Mucosa of descending colon (tissue), 3 donors: ENCODE data around the gene ERF. TPM values are rescaled to one million over a fixed set of nuclear protein-coding genes. Genes with fewer than 3 reads are reported as not detected.

Source experiments
- ATAC-seq: fragments of 200-7000 bp; cut with Tn5 transposase; one replicate; pipeline ENCODE4 v1.9.1; 2020; ENCODE audit warnings: mild to moderate bottlenecking, moderate library complexity
- DNase-seq, 3 donors: peaks; one replicate each; pipeline ENCODE4 v3.0.0-alpha.2; 2020
- H3K36me3 ChIP-seq: fragments of 200-600 bp; one replicate; pipeline ENCODE4 v1.8.0; 2021; ENCODE audit warnings: low read depth, mild to moderate bottlenecking
- H3K4me1 ChIP-seq: fragments of 200-600 bp; one replicate; pipeline ENCODE4 v1.8.0; 2021; ENCODE audit warnings: low read depth, mild to moderate bottlenecking
- H3K4me3 ChIP-seq: fragments of 200-600 bp; one replicate; pipeline ENCODE4 v1.8.0; 2021; ENCODE audit warnings: mild to moderate bottlenecking
- H3K9me3 ChIP-seq: fragments of 200-600 bp; one replicate; pipeline ENCODE4 v1.8.0; 2021; ENCODE audit warnings: mild to moderate bottlenecking
- CTCF ChIP-seq: fragments of 200-600 bp; IDR thresholded peaks from one replicate; pipeline ENCODE4 v1.8.0; 2022; ENCODE audit warnings: antibody characterized with exemption, mild to moderate bottlenecking
- intact Hi-C, 2 donors: fragments of 100-400 bp; cut with DNase I in 1 of 2; cut with micrococcal nuclease in 1 of 2; formaldehyde crosslinking; loops; one replicate each; pipeline versions ENCODE4 v1.11.0 to v1.11.1; 2022; cut with DNase I, micrococcal nuclease
- total RNA-seq, 3 donors: library from RNA; stranded (reverse); fragmentation: NEBNext Ultra II Directional in 2 of 3; extraction: Animal tissue kit (Norgen Biotek cat#: 25700) in 2 of 3; gene quantifications; one replicate each; pipeline versions ENCODE4 v1.2.1 to v1.2.4, GENCODE V29; 2021 to 2023
- donor health status: DM: no; HTN: no; CAD: no; lungs with moderate emphysema.
- donor health status: DM: no; HTN: no; CAD: no.
- donor health status: DM: no; HTN: yes; CAD: no.

Gene ERF
- total RNA-seq, 3 donors from 2014 or later: 35.7 to 75.2 (median 42.0) TPM

DNA sequence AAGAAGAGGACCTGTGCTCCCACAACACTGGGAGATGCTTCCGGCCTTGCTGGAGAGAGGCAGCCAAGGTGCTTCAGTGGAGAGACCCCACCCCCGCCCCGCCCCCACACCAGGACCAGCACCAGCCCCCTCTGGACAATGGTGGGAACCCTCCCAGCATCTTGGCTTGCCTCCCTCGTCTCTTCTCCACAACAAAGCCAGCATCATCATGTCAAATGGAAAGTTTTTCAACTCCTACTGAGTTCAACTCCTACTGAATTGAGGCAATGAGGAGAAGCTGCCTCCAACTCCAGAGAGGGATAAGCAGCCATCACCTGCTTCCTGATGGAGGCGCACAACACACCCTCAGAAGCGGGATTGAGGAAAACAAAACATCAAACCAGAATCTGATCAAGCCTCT lies 50.3 kb downstream of the ERF start:
- Histone ChIP-seq H3K4me1 (peaks cover 17% of the 10 kb centered on the region), H3K36me3 (peaks cover 9% of the 10 kb centered on the region), H3K4me3 (no peak overlapping the region), H3K9me3 (no peaks in the 10 kb centered on the region)
- intact Hi-C loops: no loop called here
- DNase-seq: no peak
- TF ChIP-seq CTCF: no peak
- ATAC-seq: no peak

GRCh38 chr19:42203700-42204099 lies 51.2 kb downstream of the ERF start:
- intact Hi-C loops: no loop called here
- Histone ChIP-seq H3K36me3 (peaks cover 9% of the 10 kb centered on the region), H3K4me1 (peaks cover 17% of the 10 kb centered on the region), H3K4me3 (no peak overlapping the region), H3K9me3 (no peaks in the 10 kb centered on the region)
- TF ChIP-seq CTCF: no peak
- DNase-seq (no peak), ATAC-seq (no peak)

DNA sequence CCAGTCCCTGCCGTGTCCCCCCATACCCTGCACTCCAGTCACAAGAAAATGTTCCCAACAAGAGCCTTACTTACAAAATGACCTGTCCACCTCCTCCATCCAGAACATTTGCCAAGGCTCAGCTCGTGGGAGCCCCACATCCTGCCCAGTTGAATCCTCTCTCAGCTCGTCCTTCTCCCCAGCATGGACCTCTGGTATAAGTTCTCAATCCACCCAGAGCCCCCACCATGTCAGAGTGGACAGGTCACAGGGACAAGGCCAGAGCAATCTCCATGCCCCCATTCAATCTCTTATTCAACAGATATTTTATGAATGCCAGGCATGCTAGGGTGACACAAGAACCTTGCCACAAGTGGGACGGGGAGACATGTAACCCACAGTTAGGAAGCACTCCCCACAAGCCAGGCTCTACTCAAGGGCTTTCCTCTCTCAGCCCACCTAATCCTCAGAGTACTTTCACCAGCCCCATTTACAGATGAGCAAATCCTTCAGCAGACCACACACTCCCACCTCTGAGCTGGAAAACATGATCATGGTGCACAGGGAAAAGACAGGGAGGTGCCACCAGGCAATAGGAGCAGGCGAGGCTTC lies 52.5 kb downstream of the ERF start:
- no peak for TF ChIP-seq CTCF
- H3K4me3 ChIP-seq: no peak overlapping the region
- no peaks in the 10 kb centered on the region for H3K9me3 ChIP-seq
- H3K36me3 ChIP-seq: peaks cover 9% of the 10 kb centered on the region
- H3K4me1 ChIP-seq: peaks cover 20% of the 10 kb centered on the region
- DNase-seq (no peak), ATAC-seq (no peak)
- intact Hi-C loops: no loop called here

DNA sequence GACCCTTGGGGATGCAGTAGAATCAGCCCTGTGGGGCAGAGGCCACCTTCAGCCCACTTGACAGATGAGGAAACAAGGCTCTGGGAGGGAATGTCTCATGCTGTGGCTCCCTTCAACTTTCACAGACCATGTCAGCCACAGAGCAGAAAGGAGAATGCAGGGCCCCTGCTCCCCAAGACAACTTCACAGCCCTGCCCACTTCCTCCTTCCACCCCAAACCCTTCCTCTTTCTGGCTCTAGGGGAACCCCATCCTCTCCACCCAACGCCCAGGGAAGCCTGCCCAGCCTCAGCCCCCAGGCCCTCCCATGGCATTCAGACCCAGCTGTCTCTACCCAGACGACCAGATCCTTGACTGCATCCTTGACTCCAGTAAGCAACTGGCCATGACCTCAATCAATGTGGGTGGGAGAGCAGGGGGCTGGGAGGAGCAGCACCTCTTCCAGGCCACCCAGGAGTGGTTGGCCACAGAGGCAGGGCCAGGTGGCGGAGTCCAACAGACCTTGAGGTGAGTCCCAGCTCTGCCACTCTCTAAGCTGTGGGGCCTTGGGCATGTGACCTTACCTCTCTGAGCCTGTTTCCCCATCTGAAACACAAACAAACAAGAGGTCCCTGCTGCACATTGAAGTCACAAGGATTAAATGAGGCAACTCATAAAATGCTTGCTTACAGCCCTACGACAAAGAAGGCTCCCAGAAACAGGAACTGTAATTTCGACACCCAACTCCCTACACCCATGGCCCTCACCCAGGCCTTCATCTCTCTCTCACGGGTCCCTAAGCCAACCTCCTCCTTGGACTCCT lies 53.2 kb downstream of the ERF start:
- TF ChIP-seq CTCF: no peak
- Histone ChIP-seq H3K36me3 (peaks cover 9% of the 10 kb centered on the region), H3K4me3 (no peak overlapping the region), H3K4me1 (peaks cover 22% of the 10 kb centered on the region), H3K9me3 (no peaks in the 10 kb centered on the region)
- DNase-seq (peak; percentile 20 to 70 (median 47)), ATAC-seq (peak; percentile 53)
- intact Hi-C loops: no loop called here

DNA sequence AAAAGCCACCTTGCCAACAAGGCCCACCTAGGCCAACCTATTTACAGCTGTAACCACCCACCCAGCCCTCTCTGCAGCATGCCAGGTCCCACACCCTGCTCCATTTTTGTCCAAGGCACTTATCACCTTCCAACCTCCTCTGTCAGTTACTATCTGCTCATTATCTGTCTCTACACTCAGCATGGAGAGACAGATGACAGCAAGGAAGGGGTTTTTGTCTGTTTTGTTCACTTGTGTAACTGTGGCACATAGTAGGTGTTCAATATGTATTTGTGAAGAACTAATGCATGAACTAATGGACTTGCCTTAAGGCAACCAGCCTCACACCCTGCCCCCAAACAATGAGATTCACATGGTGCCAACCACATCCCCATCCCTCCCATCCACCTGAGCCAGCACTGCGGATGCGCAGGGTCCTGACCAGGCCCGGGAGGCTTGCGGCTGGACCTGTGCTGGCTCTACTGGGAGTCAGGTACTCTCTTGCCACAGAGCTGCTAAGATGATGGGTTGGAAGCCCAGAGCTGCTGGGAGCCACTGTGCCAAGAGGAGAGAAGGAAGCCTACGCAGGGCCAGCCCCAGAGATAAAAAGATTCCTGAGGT lies 54.7 kb downstream of the ERF start:
- intact Hi-C loops: no loop called here
- TF ChIP-seq CTCF: no peak
- peaks cover 9% of the 10 kb centered on the region for H3K36me3 ChIP-seq
- H3K4me1 ChIP-seq: peaks cover 22% of the 10 kb centered on the region
- DNase-seq (no peak), ATAC-seq (no peak)
- H3K9me3 ChIP-seq: no peaks in the 10 kb centered on the region
- H3K4me3 ChIP-seq: no peak overlapping the region
